HCT116 (cell line): ENCODE results near the gene AP3B1. TPM values are rescaled to one million over a fixed set of nuclear protein-coding genes. Genes with fewer than 3 reads are reported as not detected.

ENCODE experiments used
- ATAC-seq: fragments of 200-7000 bp; cut with Tn5 transposase; 2 replicates; pipeline ENCODE4 v1.9.1; 2020; ENCODE audit warnings: mild to moderate bottlenecking, moderate library complexity
- BruUV-seq: library from RNA; stranded (reverse); fragments of 400-500 nt; replicated peaks from 2 replicates; lab custom pipeline; 2021; lab: Mats Ljungman, UMichigan
- CTCF ChIA-PET: fragments of 300-600 bp; sonication (Branson Sonifier 250); formaldehyde crosslinking; loops from one replicate; lab custom pipeline; 2021; ENCODE audit warnings: antibody characterized with exemption; lab: Charles Lee
- POLR2A ChIA-PET: fragments of 300-600, 350-600 bp; sonication (Branson Sonifier 250); formaldehyde crosslinking; loops from one replicate; lab custom pipeline; 2021; ENCODE audit warnings: antibody characterized with exemption; lab: Charles Lee
- RAD21 ChIA-PET, 2 experiments: fragments of 300-600 bp; sonication (Branson Sonifier 250); formaldehyde crosslinking; loops; one replicate each; lab custom pipeline; 2023; ENCODE audit warnings: low total read pairs in 2 of 2; ENCODE audit not compliant: uncharacterized antibody in 2 of 2, unreplicated experiment in 2 of 2, low non-redundant PET in 1 of 2; lab: Charles Lee
- DNase-seq: peaks from one replicate; pipeline ENCODE4 v3.0.0-alpha.2; 2010; ENCODE audit warnings: low read depth, low spot score
- H2AFZ ChIP-seq: fragments of 200-600 bp; shearing (Covaris generic), sonication (generic); 2 replicates; pipeline ENCODE4 v1.6.1; 2017; ENCODE audit warnings: low read depth, mixed run types, mixed read lengths, antibody characterized with exemption, low read length; ENCODE audit not compliant: poor library complexity, severe bottlenecking
- H3K27ac ChIP-seq: 2 replicates; pipeline ENCODE4 v1.5.1; 2012; ENCODE audit warnings: low read depth, low read length
- H3K27me3 ChIP-seq: fragments of 200-600 bp; sonication (generic); 2 replicates; pipeline ENCODE4 v1.6.1; 2016; ENCODE audit warnings: mixed run types, low read length, mixed read lengths; ENCODE audit not compliant: insufficient read depth
- H3K36me3 ChIP-seq, 2 experiments: fragments of 200-500 bp in 1 of 2; fragments of 200-600 bp in 1 of 2; sonication (Bioruptor generic) in 1 of 2; sonication (generic) in 1 of 2; 2 replicates each; pipeline versions ENCODE4 v1.5.1 to v1.6.1; 2014 to 2016; ENCODE audit warnings: low read length in 2 of 2, inconsistent platforms in 1 of 2, mixed read lengths in 1 of 2, mixed run types in 1 of 2; ENCODE audit not compliant: insufficient read depth in 2 of 2, control insufficient read depth in 1 of 2
- H3K4me1 ChIP-seq, 2 experiments: fragments of 200-600 bp in 1 of 2; sonication (generic) in 1 of 2; 2 replicates each; pipeline versions ENCODE4 v1.5.1 to v1.6.1; 2012 to 2017; ENCODE audit warnings: low read length in 2 of 2, inconsistent platforms in 1 of 2, mild to moderate bottlenecking in 1 of 2, mixed read lengths in 1 of 2, mixed run types in 1 of 2, moderate library complexity in 1 of 2; ENCODE audit not compliant: insufficient read depth in 2 of 2, control insufficient read depth in 1 of 2
- H3K4me2 ChIP-seq: fragments of 200-600 bp; sonication (generic); 2 replicates; pipeline ENCODE4 v1.6.1; 2017; ENCODE audit warnings: mixed run types, low read length, mixed read lengths
- H3K4me3 ChIP-seq, 2 experiments: fragments of 200-600 bp in 1 of 2; sonication (generic) in 1 of 2; replicated peaks in 1 of 2; 2 replicates each; pipeline ENCODE4 v1.5.1; 2011 to 2016; ENCODE audit warnings: low read length in 2 of 2, control low read depth in 1 of 2, low read depth in 1 of 2, mild to moderate bottlenecking in 1 of 2, mixed read lengths in 1 of 2, mixed run types in 1 of 2
- H3K79me2 ChIP-seq: fragments of 200-600 bp; sonication (generic); 2 replicates; pipeline ENCODE4 v1.6.1; 2017; ENCODE audit warnings: mild to moderate bottlenecking, mixed run types, low read length, moderate library complexity, mixed read lengths; ENCODE audit not compliant: insufficient read depth
- H3K9ac ChIP-seq: fragments of 200-600 bp; sonication (generic); 2 replicates; pipeline ENCODE4 v1.6.1; 2016; ENCODE audit warnings: low read length, mixed read lengths
- H3K9me2 ChIP-seq: fragments of 200-600 bp; sonication (generic), shearing (Covaris generic); 2 replicates; pipeline ENCODE4 v1.6.1; 2017; ENCODE audit warnings: mixed run types, mild to moderate bottlenecking, moderate library complexity; ENCODE audit not compliant: insufficient read depth
- H3K9me3 ChIP-seq, 2 experiments: fragments of 200-500 bp in 1 of 2; fragments of 200-600 bp in 1 of 2; sonication (Bioruptor generic) in 1 of 2; sonication (generic) in 1 of 2; 2 replicates each; pipeline ENCODE4 v1.6.1; 2014 to 2017; ENCODE audit warnings: low read length in 2 of 2, mixed read lengths in 2 of 2, inconsistent platforms in 1 of 2, low read depth in 1 of 2, mild to moderate bottlenecking in 1 of 2, mixed run types in 1 of 2, moderate library complexity in 1 of 2; ENCODE audit not compliant: control insufficient read depth in 1 of 2, insufficient read depth in 1 of 2
- H4K20me1 ChIP-seq: fragments of 200-600 bp; sonication (generic), shearing (Covaris generic); 2 replicates; pipeline ENCODE4 v1.6.1; 2017; ENCODE audit warnings: mixed run types, mild to moderate bottlenecking, moderate library complexity; ENCODE audit not compliant: insufficient read depth
- CEBPB ChIP-seq: IDR thresholded peaks from 2 replicates; pipeline ENCODE4 v1.6.1; 2012; ENCODE audit warnings: low read depth
- EGR1 ChIP-seq: IDR thresholded peaks from 2 replicates; pipeline ENCODE4 v1.6.1; 2012; ENCODE audit warnings: low read depth
- ELF1 ChIP-seq: IDR thresholded peaks from 2 replicates; pipeline ENCODE4 v1.6.1; 2012; ENCODE audit warnings: low read depth, borderline replicate concordance
- EZH2 ChIP-seq: fragments of 200-600 bp; sonication (generic); IDR thresholded peaks from 2 replicates; pipeline ENCODE4 v1.6.1; 2017; ENCODE audit warnings: antibody characterized with exemption, mixed run types
- EZH2phosphoT487 ChIP-seq: fragments of 200-600 bp; IDR thresholded peaks from 2 replicates; pipeline ENCODE4 v1.6.1; 2018; ENCODE audit warnings: antibody characterized with exemption, borderline replicate concordance
- POLR2A ChIP-seq: IDR thresholded peaks from 2 replicates; pipeline ENCODE4 v1.7.0; 2011; ENCODE audit warnings: borderline replicate concordance; ENCODE audit not compliant: insufficient read depth, insufficient read length; ENCODE audit errors: extremely low read depth
- SIN3A ChIP-seq: IDR thresholded peaks from 2 replicates; pipeline ENCODE4 v1.6.1; 2012; ENCODE audit warnings: low read depth
- TCF7L2 ChIP-seq: IDR thresholded peaks from 2 replicates; pipeline ENCODE4 v1.7.0; 2011; ENCODE audit warnings: borderline replicate concordance, inconsistent platforms; ENCODE audit not compliant: insufficient read depth, insufficient read length; ENCODE audit errors: extremely low read depth
- YY1 ChIP-seq: IDR thresholded peaks from 2 replicates; pipeline ENCODE4 v1.6.1; 2011; ENCODE audit warnings: low read length, low read depth, moderate library complexity, mild to moderate bottlenecking; ENCODE audit not compliant: insufficient replicate concordance; ENCODE audit errors: extremely low read depth
- ZFX ChIP-seq: fragments of 450-650 bp; IDR thresholded peaks from 2 replicates; pipeline ENCODE4 v1.6.1; 2017
- intact Hi-C: fragments of 100-400 bp; cut with micrococcal nuclease; formaldehyde crosslinking; loops from 2 replicates; pipeline ENCODE4 v1.10.0; 2022
- total RNA-seq: library from RNA; stranded (reverse); gene quantifications from one replicate; pipeline ENCODE4 v1.2.1, GENCODE V29; 2021; ENCODE audit not compliant: unreplicated experiment
- TF ChIP-seq, protein P1 (sequence below): IDR thresholded peaks from 2 replicates; pipeline ENCODE4 v1.6.1; 2011; ENCODE audit warnings: mild to moderate bottlenecking, low read length, moderate library complexity; ENCODE audit not compliant: insufficient replicate concordance; ENCODE audit errors: extremely low read depth
- TF ChIP-seq, protein P2 (sequence below): IDR thresholded peaks from 2 replicates; pipeline ENCODE4 v1.6.1; 2012
- TF ChIP-seq, protein P3 (sequence below): IDR thresholded peaks from 2 replicates; pipeline ENCODE4 v1.6.1; 2012; ENCODE audit warnings: low read depth

AP3B1 gene
- total RNA-seq, 1 experiment from 2014 or later = 54.5 TPM

DNA sequence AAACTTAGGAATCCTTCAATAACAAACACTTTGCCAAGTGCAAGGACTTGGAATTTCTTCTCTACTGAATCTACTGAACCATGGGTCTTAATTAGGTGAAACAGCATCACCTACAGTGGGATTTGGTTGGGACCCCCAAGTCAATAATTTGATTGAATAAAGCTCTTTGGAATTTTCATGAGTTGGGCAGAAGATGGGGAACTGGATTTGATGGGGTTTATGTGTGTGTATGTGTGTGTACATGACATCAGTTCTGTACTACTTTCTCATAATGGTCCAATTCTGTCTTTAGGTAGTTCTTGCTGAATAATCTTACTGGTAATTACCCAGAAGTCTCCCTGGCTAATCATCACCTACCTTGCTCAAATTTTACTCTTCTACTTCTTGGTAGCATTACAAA, 319.9 kb downstream of the AP3B1 start (continued):
- TF ChIP-seq EZH2 (no peak), POLR2A (no peak)

DNA sequence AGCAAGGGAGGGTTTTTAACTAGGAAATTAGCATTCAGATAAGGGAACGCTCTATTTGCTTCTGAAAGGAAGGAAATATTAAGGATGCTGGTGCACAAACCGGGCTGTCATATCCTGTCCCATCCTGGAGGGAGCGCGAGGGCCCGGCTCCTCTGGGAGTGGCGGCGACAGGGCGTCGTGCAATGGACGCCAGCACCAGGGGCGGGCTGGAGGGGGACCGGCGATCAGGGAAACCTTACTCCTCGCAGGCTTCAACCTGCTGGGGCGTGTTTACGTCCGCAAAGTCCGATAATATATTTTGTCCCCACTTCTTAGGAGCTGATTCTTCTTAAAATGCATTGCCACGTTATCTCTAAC, 321.3 kb downstream of the AP3B1 start:
- ChIA-PET CTCF (no interaction called here), POLR2A (no interaction called here)
- Histone ChIP-seq H3K79me2 (no peaks in the 10 kb centered on the region), H3K27me3 (0 out of 2 replicates have a peak, but pooled peaks cover 4% of the 10 kb centered on the region), H3K9me2 (no peaks in the 10 kb centered on the region)
- no TSS peak for BruUV-seq
- TF ChIP-seq, protein P1, sequence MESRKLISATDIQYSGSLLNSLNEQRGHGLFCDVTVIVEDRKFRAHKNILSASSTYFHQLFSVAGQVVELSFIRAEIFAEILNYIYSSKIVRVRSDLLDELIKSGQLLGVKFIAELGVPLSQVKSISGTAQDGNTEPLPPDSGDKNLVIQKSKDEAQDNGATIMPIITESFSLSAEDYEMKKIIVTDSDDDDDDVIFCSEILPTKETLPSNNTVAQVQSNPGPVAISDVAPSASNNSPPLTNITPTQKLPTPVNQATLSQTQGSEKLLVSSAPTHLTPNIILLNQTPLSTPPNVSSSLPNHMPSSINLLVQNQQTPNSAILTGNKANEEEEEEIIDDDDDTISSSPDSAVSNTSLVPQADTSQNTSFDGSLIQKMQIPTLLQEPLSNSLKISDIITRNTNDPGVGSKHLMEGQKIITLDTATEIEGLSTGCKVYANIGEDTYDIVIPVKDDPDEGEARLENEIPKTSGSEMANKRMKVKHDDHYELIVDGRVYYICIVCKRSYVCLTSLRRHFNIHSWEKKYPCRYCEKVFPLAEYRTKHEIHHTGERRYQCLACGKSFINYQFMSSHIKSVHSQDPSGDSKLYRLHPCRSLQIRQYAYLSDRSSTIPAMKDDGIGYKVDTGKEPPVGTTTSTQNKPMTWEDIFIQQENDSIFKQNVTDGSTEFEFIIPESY = no peak
- TF ChIP-seq YY1 (no peak), ZFX (no peak), TCF7L2 (no peak), EZH2phosphoT487 (no peak), SIN3A (no peak), EGR1 (no peak), ELF1 (no peak), CEBPB (no peak)
- TF ChIP-seq, protein P2, sequence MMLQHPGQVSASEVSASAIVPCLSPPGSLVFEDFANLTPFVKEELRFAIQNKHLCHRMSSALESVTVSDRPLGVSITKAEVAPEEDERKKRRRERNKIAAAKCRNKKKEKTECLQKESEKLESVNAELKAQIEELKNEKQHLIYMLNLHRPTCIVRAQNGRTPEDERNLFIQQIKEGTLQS = no peak
- TF ChIP-seq, protein P3, sequence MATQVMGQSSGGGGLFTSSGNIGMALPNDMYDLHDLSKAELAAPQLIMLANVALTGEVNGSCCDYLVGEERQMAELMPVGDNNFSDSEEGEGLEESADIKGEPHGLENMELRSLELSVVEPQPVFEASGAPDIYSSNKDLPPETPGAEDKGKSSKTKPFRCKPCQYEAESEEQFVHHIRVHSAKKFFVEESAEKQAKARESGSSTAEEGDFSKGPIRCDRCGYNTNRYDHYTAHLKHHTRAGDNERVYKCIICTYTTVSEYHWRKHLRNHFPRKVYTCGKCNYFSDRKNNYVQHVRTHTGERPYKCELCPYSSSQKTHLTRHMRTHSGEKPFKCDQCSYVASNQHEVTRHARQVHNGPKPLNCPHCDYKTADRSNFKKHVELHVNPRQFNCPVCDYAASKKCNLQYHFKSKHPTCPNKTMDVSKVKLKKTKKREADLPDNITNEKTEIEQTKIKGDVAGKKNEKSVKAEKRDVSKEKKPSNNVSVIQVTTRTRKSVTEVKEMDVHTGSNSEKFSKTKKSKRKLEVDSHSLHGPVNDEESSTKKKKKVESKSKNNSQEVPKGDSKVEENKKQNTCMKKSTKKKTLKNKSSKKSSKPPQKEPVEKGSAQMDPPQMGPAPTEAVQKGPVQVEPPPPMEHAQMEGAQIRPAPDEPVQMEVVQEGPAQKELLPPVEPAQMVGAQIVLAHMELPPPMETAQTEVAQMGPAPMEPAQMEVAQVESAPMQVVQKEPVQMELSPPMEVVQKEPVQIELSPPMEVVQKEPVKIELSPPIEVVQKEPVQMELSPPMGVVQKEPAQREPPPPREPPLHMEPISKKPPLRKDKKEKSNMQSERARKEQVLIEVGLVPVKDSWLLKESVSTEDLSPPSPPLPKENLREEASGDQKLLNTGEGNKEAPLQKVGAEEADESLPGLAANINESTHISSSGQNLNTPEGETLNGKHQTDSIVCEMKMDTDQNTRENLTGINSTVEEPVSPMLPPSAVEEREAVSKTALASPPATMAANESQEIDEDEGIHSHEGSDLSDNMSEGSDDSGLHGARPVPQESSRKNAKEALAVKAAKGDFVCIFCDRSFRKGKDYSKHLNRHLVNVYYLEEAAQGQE = no peak
- TF ChIP-seq, all 23 proteins: peak for 0
- Histone ChIP-seq H3K4me2 (no peak overlapping the region), H2AFZ (no peak overlapping the region), H3K9ac (no peak overlapping the region), H3K4me1 (no peaks in the 10 kb centered on the region), H3K36me3 (no peaks in the 10 kb centered on the region), H3K9me3 (no peaks in the 10 kb centered on the region), H4K20me1 (no peaks in the 10 kb centered on the region), H3K27ac (no peak overlapping the region), H3K4me3 (no peak overlapping the region)
- intact Hi-C loops = no loop called here
- ATAC-seq (no peak), DNase-seq (no peak)
- RAD21 ChIA-PET = no interaction called here
